HPDE6-E6E7 (cell line): ENCODE data around the gene NADSYN1.
A peak's percentile ranks its signal among the peaks of the same experiment; 100 is the strongest.

Experiments
- DNase-seq: peaks from one replicate; pipeline ENCODE4 v3.0.0; 2011; ENCODE audit warnings: missing footprints; ENCODE audit errors: extremely low spot score

The NADSYN1 gene

DNA sequence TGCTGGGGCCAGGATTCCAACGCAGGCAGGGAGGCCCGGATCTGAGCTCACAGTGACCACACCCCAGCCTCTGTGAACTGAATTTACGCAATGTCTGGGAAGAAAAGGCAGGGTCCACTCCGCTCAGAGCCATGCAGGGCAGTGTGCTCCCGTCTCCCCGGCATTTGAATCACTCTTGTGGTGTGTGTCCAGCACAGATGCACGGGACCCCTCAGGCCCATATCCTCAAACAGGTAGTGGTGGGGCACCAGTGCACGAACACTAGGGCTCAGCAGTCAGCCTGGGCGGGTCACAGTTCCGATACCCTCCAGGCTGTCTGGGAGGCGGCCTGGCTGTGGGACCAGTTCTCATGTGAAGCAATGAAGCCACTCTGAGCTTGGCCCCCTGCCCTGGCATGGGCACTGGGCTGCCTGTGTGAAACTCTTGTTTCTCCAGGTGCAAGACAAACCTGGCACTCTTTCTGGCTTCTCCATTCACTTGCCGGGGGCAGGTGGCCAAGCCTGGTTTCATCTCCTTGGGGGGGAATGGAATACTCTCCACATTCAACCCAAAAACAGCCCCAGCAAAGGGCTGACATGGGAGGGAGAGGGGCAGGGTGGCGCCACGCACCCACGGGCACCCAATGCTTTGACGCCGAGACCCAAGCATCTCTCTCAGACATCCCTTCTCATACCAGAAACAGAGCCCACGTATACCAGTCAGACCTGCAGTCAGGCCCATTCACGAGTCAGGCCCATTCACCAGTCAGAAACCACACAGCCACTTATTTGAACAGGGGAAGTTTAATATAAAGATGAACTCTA lies 19.2 kb upstream of the NADSYN1 start:
- no peak for DNase-seq

DNA sequence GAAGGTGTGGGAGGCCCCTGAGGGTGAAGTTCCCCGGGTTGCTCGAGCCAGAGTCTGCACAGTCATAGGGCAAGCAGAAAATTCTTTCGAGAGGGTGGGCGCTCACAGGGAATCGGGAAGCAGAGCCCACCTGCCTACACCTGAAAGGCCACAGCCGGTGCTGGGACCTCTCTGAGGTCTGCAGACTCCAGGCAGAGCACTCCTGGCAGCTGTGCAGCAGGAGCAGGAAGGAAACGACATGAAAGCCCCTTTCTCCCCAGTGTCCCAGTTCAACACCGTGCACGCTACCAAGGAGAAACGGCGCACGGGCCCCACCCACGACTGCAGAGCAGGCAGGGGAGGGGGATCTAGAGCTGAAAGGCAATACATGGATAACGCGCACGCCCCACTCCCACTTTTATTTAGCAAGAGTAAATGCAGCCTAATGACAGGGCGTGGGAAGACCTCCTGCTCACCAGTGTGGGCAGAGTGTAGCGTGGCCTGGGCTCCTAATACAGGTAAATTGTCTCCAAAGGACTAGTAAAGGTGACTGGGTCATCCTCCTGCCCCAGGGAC lies 18.4 kb upstream of the NADSYN1 start:
- no peak for DNase-seq

DNA sequence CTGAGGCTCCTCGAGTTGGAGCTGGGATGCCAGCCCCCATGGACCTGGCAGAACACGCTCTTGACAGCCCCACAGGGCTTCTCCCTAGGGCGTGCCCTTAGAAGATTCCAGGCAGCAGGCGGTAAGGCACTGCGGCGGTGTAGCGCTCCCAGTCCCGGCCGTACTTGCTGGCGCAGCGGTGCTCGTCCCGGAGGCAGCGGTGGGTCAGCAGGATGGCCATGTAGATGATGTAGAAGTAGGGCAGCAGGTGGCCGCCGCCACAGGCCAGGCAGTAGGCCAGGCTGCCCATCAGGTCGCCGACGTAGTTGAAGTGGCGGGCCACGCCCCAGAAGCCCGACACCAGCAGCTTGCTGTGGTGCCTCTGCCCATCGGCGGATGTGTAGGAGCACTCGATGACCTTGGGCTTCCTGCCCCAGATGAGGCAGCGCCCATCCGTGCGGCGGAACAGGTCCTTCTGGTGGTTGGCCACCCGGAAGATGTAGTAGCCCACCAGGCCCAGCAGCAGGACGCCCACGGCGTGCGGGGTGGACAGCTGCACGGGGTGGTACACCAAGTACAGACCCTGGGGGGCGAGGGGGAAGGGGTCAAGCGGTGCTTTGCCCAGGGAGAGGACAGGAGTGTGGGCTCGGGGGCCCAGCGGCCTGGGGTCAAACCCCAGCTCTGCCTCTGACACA lies 17.6 kb upstream of the NADSYN1 start:
- DNase-seq: no peak

DNA sequence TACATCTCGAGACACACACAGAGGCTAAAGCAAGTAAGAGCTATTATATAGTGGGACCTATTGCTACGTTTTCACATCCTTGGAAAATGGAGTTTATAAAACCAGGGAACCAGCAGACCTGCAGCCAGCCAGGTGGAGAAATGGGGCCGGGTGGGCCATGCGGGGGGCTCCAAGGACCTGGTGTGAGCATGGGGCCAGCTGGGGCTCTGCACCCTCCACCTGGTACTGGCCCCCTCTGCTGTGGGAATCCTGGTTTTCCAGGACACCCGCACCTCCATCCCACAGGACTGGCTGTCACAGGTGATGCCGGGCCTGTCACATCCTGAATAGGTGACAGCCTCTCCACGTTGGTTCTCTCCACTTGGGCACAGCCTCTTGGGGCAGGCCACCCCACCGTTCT lies 16.1 kb upstream of the NADSYN1 start:
- no peak for DNase-seq

DNA sequence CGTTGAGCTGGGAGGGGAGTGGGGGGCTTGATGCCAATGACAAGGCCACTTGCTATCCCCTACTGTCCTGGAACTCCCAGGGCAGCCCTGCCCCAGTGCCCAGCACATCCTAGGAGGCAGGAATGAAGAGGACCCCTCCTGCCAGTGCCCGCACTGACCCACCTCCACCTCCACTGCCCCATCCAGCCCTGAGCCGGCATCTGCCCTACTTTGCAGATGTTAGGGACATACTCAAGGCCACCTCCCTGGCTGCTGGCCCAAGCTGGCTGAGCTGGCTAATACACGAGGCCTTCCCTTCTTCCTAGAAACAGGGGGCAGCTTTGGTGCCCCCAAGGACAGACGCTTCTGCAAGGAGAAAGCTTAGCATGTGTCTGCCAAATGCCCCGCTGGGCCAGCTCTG lies 15.6 kb upstream of the NADSYN1 start:
- no peak for DNase-seq

DNA sequence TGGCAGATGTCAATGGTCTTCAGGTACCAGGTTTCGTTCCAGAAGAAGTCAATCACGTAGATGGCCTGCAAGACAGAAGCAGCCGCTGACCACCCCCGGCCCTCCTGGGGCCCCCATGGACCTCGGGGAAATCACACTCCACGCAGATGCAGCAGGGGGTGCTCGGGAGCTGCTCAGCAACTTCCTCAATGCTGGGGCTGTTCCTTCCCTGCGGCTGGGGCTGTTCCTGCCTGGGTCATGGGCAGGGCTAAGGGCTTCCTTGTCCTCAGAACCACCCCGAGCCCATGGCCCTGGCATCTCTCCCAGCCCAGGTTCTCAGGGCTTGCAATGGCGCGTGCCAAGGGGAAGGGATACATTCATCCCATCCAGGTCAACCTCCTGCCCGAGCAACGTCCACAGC lies 15.1 kb upstream of the NADSYN1 start:
- DNase-seq: no peak

DNA sequence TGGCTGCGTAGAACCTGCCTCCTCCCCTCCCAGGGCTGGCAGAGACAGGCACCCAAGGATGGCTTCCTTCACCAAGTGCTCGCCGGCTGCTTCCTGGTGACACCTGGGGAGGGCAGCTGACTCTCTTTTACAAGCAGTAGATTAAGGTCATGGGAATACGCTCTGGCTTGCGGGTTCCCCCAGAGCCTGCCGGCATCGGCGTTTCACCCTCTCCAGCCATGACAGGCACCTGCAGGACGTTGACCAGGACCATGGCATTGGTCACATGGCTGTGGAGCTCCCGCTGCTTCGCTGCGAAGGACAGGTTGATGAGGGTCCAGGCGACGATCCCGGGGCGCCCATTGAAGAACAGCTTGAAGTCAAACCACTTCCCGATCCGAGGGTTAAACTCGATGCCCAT lies 14.4 kb upstream of the NADSYN1 start:
- DNase-seq: no peak

DNA sequence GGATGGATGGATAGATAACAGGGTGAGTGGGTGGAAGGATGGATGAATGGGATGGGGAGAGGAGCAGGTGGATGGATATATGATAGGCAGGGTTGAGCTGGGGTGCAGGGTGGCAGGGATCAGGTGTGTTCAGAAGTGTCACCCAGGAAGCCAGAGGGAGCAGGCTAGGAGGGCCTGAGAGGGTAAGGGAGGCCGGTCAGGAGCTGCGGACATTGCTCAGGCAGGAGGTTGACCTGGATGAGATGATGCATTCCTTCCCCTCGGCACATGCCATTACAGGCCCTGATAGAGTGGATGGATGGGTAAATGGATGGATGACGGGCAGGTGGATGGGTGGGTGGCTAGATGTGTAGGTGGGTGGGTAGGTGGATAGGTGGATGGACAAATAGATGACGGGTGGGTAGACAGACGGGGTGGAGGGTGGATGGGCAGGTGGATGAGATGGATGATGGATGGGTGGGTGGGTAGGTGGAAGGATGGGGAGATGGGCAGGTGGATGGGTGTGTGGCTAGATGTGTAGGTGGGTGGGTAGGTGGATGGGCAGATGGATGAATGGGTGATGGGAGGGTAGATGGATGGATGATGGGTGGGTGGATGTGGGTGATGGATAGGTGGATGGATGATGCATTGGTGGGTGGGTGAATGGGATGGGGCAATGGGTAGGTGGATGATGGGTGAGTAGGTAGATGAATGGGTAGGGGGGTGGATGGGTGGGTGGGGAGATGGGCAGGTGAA lies 12.8 kb upstream of the NADSYN1 start:
- no peak for DNase-seq

DNA sequence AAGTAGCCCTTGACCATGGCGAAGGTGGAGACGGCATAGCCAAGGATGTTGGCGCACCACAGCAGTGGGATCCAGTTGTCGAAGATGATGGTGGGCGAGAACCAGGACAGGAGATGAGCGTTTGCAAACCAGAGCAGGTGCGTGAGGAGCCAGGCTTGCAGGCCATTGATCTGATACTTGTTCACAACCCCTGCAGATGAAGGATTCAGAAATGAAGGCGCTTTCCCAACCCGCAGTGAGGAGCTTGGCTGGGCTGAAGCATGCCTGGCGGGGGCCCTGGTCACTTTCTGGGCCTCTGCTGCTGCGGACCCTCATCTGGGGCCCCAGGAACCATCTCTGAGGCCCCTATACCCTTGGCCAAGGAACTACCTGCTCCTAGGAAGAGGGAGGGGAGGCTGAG lies 11.8 kb upstream of the NADSYN1 start:
- DNase-seq: no peak

DNA sequence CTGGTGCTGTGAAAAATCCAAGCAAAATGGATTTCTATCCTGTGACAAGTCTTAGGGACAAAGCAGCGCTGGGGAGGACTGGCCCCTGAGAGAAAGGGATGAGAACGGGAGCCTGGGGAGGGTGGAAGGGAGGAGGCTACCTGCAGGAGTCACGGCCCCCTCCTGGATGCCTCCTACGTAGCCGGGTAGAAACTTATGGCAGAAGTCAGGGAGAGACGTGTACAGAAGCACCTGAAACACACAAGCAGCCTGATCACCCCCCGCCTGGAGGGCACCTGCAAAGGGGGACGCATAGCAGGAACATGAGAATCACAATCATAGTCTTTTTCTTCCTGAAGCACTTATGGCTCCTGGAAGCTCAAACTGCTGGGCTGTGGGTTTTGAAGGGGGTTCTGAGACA lies 10.9 kb upstream of the NADSYN1 start:
- DNase-seq: no peak

DNA sequence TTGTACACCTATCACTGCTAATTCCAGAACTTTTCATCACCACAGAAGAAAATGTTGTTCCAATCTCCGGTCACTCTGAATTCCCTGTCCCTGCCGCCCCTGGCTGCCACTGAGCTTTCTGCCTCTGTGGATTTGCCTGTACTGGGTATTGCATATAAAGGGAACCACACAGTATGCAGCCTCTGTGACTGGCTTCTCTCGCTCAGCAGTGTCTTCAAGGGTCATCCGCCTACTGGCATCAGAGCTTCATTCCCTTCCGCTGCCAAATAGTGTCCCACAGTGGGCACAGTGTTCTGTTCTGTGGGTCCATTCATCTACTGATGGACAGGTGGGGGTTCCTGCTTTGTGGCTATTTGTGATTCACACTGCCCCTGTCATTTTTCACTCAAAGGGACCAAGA lies 10.1 kb upstream of the NADSYN1 start:
- DNase-seq: no peak

DNA sequence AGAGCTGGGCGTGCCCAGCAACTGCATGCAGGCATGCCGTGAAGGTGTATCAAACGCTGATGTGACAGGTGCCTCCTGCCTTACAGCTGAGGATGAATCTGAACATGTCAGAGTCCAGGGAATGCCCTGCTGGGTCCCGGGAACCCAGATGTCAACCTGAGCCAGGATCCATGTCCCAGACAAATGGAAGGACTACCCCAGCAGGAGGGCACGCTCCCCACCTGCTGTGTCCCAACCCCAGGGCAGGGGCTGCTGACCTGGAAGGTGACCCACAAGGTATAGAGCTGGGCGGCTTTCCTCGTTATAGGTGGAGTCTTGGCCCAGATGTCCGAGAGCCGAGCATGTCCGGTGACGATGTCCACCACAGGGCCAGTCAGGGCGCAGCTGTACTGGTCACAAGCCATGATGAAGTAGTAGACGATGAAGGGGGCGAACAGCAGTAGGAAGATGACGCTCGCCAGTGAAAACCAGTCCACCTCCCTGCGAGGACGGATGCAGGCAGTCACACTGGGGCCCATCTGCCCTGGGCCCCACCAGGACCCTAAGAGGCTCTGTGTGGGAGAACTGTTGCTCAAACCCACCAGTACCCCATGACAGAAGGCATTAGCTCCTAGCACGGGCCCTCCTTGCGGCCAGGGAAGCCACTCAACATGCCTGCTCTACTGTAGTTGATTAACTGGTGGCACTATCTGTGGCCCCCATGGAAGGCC lies 9.1 kb upstream of the NADSYN1 start:
- no peak for DNase-seq

DNA sequence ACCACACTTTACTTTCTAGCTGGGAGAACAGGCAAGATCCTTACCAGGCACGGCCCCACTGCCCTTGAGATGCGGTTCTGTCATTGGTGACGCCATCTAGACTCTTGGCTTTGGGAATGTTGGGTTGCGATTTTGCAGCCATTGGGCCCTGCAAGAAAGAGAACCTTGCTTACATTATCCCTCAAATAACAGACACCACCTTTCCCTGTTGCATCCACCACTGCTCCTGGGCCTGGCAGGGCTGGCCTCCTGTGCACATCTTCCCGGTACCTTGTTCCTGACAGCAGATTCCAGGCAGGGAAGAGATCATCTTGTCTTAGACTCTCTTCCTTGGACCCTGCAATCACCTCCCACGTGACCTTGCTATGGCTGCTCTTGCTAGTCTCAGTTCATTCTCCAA lies 8.2 kb upstream of the NADSYN1 start:
- DNase-seq: no peak

DNA sequence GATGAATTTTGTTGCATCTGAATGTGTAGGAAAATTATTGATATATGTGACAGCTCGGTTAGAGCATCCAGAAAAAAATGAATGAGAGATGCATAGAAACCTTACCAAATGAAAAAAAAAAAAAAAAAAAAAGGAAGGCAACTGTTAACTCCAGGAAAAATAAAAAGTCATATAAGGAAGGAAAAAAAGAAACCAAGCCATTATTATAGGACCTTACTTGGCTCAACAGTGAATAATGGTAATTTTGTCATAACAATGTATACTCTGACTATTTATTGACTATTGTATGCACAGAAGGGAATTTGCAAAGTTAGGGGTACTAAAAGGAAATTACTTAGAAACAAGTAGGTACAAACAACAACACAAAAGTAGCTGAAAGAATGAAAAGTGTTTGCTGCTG lies 6.9 kb upstream of the NADSYN1 start:
- DNase-seq: no peak

DNA sequence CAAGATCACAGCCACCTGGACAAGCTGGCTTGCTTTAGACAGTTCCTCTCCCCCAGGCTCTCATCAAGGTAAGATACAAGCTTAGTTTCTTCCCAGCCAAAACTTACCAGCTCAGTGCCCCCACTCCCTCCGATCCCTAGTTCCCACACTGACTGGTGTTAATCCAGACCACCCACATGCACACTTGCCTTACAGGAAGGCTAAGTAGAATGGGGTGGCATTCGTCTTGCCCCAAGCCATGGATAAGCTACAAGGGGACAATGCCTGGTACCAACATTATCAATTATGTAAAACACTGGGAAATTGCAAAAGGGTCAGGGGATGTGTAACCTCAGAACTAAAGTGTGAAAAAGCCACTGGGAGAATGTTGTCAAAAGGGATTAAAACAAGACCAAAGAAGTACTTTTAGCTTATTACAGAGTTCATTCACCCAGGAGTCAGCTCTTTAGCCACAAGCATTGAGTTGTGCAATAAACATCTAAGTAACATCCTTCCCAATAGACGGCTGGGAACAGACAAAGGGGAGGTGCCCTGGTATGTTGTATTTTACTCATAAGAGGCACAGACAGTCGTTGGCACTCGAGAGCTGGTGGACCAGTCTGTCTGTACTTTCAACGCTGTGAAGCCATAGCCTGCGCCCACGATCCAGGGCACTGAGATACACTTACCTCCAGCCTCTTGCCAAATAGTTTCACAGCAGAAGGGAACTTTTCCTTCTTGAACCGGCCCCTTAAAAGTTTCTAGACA lies 5.9 kb upstream of the NADSYN1 start:
- peak; percentile 49 for DNase-seq

DNA sequence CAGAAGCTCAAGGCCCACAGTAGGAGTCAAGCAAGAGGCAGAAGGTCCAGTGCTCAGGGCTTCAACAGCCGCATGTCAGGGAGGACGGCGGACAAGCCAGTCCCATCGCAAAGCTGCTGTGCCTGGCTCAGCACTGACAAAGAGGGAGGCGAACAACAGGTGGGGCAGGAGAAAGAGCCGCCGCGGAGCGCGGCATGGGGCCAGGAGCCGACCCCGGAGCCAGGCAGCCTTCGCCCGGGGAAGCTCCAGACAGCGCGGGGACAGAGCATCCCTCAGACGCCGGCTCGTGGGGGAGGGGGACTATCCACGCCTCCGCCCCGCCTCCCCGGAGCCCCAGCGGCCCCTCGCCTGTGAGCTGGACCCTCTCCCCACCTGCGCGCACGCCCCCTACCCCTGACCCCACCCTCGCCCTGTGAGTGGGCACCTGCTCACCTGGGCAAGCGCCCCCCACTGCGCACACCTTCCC lies 5.2 kb upstream of the NADSYN1 start:
- no peak for DNase-seq

DNA sequence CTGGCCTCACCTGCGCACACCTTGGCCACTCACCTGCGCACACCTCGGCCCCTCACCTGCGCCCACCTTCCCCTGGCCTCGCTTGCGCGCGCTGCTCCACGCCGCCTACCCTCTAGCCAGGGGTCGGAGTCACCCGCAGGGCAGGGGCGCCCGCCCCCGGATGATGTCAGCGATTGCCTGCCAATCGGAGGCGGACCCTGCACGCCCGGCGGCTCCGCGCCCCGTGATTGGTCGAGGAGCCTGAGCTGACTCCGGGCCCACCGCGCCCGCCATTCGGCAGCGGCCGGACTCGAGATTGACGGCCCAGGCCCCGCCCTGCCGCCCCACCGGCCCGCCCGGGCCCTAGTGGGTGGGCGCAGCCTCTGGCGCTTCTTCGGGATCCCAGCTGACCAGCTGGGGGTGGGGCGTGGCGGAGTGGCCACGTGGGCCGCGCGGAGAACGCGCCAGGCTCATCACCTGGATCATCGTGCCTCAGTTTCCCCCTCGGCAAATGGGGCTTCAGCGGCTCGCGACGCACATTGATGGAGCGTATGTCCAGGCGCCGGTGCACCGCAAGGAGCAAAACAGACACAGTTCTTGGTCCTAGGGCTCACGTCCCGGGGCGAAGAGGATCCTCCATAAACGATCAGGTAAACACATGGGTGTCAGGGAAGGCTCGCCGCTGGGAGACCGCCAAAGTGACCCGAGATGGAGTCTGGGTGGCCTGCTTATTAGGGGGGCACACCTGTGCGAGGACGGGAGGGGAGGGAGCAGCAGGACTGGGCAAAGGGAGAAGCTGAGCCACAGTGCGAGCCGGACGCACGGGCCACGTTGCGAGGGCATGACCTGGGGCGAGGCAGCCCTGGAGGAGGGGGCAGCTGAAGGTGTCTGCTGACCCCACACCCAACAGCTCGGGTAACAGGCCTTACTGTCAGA lies 4.5 kb upstream of the NADSYN1 start, which contains the start of gene DHCR7:
DHCR7 (minus strand) TSS at position 137 of the 915 bp plus-strand sequence. CDS start 3,441 bp downstream, outside the sequence.
- DNase-seq: peak; percentile 95

DNA sequence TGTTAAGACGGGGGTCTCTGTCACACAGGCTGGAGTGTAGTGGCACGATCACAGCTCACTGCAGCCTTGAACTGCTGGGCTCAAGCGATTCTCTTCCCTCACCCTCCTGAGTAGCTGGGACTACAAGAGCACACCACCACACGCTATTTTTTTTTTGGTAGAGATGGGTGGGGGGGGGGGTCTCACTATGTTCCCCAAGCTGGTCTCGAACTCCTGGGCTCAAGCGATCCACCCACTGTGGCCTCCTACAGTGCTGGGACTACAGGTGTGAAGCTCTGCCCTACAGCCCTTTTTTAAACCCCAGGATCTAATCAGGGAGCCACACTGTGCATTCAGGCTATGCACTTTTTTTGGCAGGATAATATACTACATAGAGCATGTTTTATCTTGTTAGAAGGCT lies 3.4 kb upstream of the NADSYN1 start:
- DNase-seq: no peak

DNA sequence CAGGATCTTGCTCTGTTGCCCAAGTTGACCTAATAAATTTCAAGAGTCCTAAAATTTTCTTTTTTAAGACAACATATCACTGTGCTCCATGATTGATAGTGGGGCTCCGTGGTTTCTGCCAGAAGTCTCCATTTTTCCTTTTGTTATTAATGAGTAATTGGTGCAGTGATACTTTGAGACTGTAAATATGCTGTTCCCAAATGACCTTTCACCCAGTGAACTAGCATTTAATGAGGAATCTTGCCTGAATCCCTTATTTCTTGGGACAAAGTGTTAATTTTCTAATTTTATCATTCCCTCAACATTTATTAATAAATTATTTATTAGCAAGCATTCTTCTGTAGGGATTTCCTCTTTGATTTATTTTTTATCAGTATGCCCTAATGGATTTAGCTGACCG lies 2.5 kb upstream of the NADSYN1 start:
- no peak for DNase-seq

DNA sequence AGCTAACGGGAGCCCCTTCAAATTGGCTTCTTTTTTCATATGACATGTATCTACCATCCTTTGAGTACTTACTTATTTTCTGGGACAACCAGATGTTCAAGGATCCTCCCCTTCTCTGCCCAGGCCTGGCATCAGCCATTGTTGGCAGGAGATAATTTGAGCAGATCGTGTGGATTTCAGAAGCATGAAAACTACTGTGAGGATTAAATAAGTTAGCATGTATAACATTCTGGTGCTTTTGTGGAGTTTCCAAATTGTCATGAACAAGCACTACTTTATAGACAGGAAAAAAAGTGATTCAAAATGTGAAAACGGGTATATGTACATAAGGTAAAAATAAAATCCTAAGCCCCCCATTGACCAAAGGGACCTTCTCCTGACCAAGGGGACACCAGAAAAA lies 2.1 kb upstream of the NADSYN1 start:
- no peak for DNase-seq
